ENCODE data around the gene ECI1. TPM values are rescaled to one million over a fixed set of nuclear protein-coding genes. Genes with fewer than 3 reads are reported as not detected.
"Not testable (repeated sequence)": the region's sequence is repeated elsewhere in the genome, so short reads cannot be mapped to it uniquely, and the experiment has no call there.

Gene ECI1
- total RNA-seq, 2 donors from 2014 or later, result 109 to 134 TPM

GRCh38 chr16:2260250-2260649, 8.9 kb upstream of the ECI1 start:
- TF ChIP-seq, protein P1, sequence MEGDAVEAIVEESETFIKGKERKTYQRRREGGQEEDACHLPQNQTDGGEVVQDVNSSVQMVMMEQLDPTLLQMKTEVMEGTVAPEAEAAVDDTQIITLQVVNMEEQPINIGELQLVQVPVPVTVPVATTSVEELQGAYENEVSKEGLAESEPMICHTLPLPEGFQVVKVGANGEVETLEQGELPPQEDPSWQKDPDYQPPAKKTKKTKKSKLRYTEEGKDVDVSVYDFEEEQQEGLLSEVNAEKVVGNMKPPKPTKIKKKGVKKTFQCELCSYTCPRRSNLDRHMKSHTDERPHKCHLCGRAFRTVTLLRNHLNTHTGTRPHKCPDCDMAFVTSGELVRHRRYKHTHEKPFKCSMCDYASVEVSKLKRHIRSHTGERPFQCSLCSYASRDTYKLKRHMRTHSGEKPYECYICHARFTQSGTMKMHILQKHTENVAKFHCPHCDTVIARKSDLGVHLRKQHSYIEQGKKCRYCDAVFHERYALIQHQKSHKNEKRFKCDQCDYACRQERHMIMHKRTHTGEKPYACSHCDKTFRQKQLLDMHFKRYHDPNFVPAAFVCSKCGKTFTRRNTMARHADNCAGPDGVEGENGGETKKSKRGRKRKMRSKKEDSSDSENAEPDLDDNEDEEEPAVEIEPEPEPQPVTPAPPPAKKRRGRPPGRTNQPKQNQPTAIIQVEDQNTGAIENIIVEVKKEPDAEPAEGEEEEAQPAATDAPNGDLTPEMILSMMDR (IDR thresholded peaks at IDR 0.05), result no peak
- no peak overlapping the region for H3K4me3 ChIP-seq
- peaks cover 28% of the 10 kb centered on the region for H3K36me3 ChIP-seq
- no peak overlapping the region for H3K9ac ChIP-seq (ENCODE audit: low read depth in 2 of 2, low read length in 2 of 2)
- H3K27me3 ChIP-seq, result no peaks in the 10 kb centered on the region
- intact Hi-C loops (cut with DNase I), result no loop called here
- no peak overlapping the region for H3K27ac ChIP-seq
- no peak for DNase-seq
- no peaks in the 10 kb centered on the region for H3K4me1 ChIP-seq
- H3K9me3 ChIP-seq, result no peaks in the 10 kb centered on the region

- H3K9me3 ChIP-seq; H3K4me1 ChIP-seq; intact Hi-C loops (cut with DNase I); DNase-seq; H3K27me3 ChIP-seq; H3K4me3 ChIP-seq; H3K9ac ChIP-seq (ENCODE audit: low read depth in 2 of 2, low read length in 2 of 2); H3K27ac ChIP-seq: not testable (repeated sequence)
- H3K36me3 ChIP-seq, result peaks cover 33% of the 10 kb centered on the region
Measured at GRCh38 chr16:2258530-2258929, 7.1 kb upstream of the ECI1 start.

- peaks cover 31% of the 10 kb centered on the region for H3K36me3 ChIP-seq
- H3K27ac ChIP-seq, result no peak overlapping the region
- no peaks in the 10 kb centered on the region for H3K4me1 ChIP-seq
- no peak overlapping the region for H3K4me3 ChIP-seq
- intact Hi-C loops (cut with DNase I), result no loop called here
- H3K9ac ChIP-seq (ENCODE audit: low read depth in 2 of 2, low read length in 2 of 2), result no peak overlapping the region
- TF ChIP-seq, protein P1 (IDR thresholded peaks at IDR 0.05), result no peak
- H3K9me3 ChIP-seq, result no peaks in the 10 kb centered on the region
- DNase-seq, result no peak
- H3K27me3 ChIP-seq, result no peaks in the 10 kb centered on the region
Measured at GRCh38 chr16:2257726-2258125, 6.3 kb upstream of the ECI1 start.

DNA sequence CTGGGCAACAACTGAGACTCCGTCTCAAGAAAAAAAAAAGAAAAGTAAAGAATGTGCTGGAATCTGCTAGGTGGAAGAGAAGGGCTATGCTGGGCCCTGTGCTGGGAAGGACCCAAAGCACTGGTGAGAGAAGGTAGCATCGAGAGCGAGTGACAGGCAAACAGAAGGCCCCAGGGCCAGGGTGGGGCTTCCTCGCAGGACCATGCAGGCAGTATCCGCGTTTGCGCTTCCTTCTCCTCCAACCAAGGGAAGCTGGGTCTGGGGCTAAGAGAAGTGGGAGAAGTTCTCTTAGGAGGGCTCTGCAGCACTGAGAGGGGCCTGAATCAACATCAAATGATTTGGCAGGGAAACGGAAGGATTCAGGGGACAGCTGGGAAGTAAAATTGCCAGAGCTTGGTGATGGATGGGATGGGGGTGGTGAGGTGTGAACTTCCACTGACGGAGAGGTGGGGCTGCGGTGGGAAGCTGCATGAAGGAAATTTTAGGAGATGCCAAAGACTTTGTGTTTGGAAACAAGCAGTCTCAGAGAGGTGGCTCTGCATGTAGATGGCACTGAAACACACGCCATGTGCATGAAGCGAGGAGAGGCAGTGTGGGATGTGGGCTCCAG, 5.2 kb upstream of the ECI1 start:
- TF ChIP-seq, protein P1 (IDR thresholded peaks at IDR 0.05), result no peak
- no peaks in the 10 kb centered on the region for H3K9me3 ChIP-seq

GRCh38 chr16:2253293-2253692, 1.9 kb upstream of the ECI1 start:
- Histone ChIP-seq H3K4me1 (peaks cover 9% of the 10 kb centered on the region), H3K27ac (no peak overlapping the region), H3K9ac (ENCODE audit: low read depth in 2 of 2, low read length in 2 of 2) (no peak overlapping the region), H3K36me3 (peaks cover 21% of the 10 kb centered on the region), H3K9me3 (no peaks in the 10 kb centered on the region), H3K4me3 (no peak overlapping the region), H3K27me3 (no peaks in the 10 kb centered on the region)
- TF ChIP-seq, protein P1 (IDR thresholded peaks at IDR 0.05), result no peak
- no peak for DNase-seq
- intact Hi-C loops (cut with DNase I), result no loop called here

More for the DNA sequence above, 5.2 kb upstream of the ECI1 start:
- no peak for DNase-seq
- Histone ChIP-seq H3K9ac (ENCODE audit: low read depth in 2 of 2, low read length in 2 of 2) (no peak overlapping the region), H3K27ac (no peak overlapping the region), H3K4me3 (no peak overlapping the region), H3K36me3 (peaks cover 25% of the 10 kb centered on the region), H3K27me3 (no peaks in the 10 kb centered on the region), H3K4me1 (peaks cover 9% of the 10 kb centered on the region)
- intact Hi-C loops (cut with DNase I), result no loop called here

DNA sequence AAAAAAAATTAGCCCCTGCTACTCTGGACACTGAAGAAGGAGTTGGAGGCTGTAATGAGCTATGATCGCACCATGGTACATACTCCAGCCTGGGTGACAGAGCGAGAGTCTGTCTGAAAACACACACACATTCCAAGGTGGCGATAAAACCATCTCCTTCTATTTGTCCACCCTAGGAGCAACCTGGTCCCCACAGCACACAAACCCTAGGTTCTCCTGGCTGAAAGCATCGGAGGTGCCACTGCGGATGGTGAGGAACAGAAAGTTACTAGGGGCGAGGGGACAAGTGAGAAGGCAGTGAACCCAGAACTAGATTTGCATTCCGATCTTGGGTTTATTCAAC, 1.4 kb upstream of the ECI1 start:
- Histone ChIP-seq H3K4me1 (peaks cover 9% of the 10 kb centered on the region), H3K4me3 (no peak overlapping the region), H3K27ac (no peak overlapping the region), H3K9ac (ENCODE audit: low read depth in 2 of 2, low read length in 2 of 2) (no peak overlapping the region), H3K36me3 (peaks cover 21% of the 10 kb centered on the region), H3K27me3 (no peaks in the 10 kb centered on the region), H3K9me3 (no peaks in the 10 kb centered on the region)
- TF ChIP-seq, protein P1 (IDR thresholded peaks at IDR 0.05), result no peak
- intact Hi-C loops (cut with DNase I), result no loop called here
- no peak for DNase-seq
